H9 (cell line): ENCODE measurements around the gene CCDC74A. TPM values are rescaled to one million over a fixed set of nuclear protein-coding genes. Genes with fewer than 3 reads are reported as not detected.

Experiments
- DNase-seq: peaks from one replicate; pipeline ENCODE4 v3.0.0-alpha.2; 2017
- H2AFZ ChIP-seq: one replicate; pipeline ENCODE4 v1.6.1; 2013; ENCODE audit warnings: mild to moderate bottlenecking, low read length, control low read depth, moderate library complexity
- H2AK5ac ChIP-seq: 2 replicates; pipeline ENCODE4 v1.6.1; 2013; ENCODE audit warnings: low read length, control low read depth, mixed read lengths; ENCODE audit not compliant: insufficient read length
- H2BK120ac ChIP-seq: one replicate; pipeline ENCODE4 v1.6.1; 2013; ENCODE audit warnings: low read depth, mild to moderate bottlenecking, low read length, control low read depth, inconsistent platforms; ENCODE audit not compliant: poor library complexity, severe bottlenecking
- H2BK12ac ChIP-seq: 2 replicates; pipeline ENCODE4 v1.6.1; 2013; ENCODE audit warnings: low read length, control low read depth, mixed read lengths, low read depth; ENCODE audit not compliant: insufficient read length
- H2BK15ac ChIP-seq: 2 replicates; pipeline ENCODE4 v1.6.1; 2013; ENCODE audit warnings: low read depth, low read length, control low read depth
- H2BK20ac ChIP-seq: one replicate; pipeline ENCODE4 v1.6.1; 2013; ENCODE audit warnings: low read depth, mild to moderate bottlenecking, low read length, control low read depth, inconsistent platforms; ENCODE audit not compliant: poor library complexity, severe bottlenecking
- H2BK5ac ChIP-seq: 2 replicates; pipeline ENCODE4 v1.6.1; 2013; ENCODE audit warnings: low read length, control low read depth, mixed read lengths; ENCODE audit not compliant: insufficient read length
- H3K14ac ChIP-seq: 2 replicates; pipeline ENCODE4 v1.6.1; 2013; ENCODE audit warnings: low read length, control low read depth; ENCODE audit not compliant: insufficient read depth
- H3K18ac ChIP-seq: 2 replicates; pipeline ENCODE4 v1.6.1; 2013; ENCODE audit warnings: low read depth, mild to moderate bottlenecking, mixed read lengths, low read length, control low read depth; ENCODE audit not compliant: insufficient read length
- H3K23ac ChIP-seq: 2 replicates; pipeline ENCODE4 v1.6.1; 2013; ENCODE audit warnings: low read length, control low read depth, mixed read lengths, low read depth; ENCODE audit not compliant: insufficient read length
- H3K23me2 ChIP-seq: 2 replicates; pipeline ENCODE4 v1.6.1; 2013; ENCODE audit warnings: low read depth, mild to moderate bottlenecking, mixed read lengths, low read length, control low read depth; ENCODE audit not compliant: insufficient read length, poor library complexity, severe bottlenecking
- H3K27ac ChIP-seq: 2 replicates; pipeline ENCODE4 v1.5.1; 2013; ENCODE audit warnings: low read length, control low read depth, mixed read lengths, low read depth; ENCODE audit not compliant: insufficient read length
- H3K27me3 ChIP-seq: 2 replicates; pipeline ENCODE4 v1.6.1; 2013; ENCODE audit warnings: low read length, control low read depth, inconsistent platforms; ENCODE audit not compliant: insufficient read depth
- H3K4ac ChIP-seq: 2 replicates; pipeline ENCODE4 v1.6.1; 2013; ENCODE audit warnings: low read depth, mild to moderate bottlenecking, control low read depth, inconsistent platforms, low read length, moderate library complexity
- H3K4me1 ChIP-seq: 2 replicates; pipeline ENCODE4 v1.6.1; 2013; ENCODE audit warnings: low read length, control low read depth, inconsistent platforms; ENCODE audit not compliant: insufficient read depth
- H3K4me2 ChIP-seq: 2 replicates; pipeline ENCODE4 v1.6.1; 2013; ENCODE audit warnings: low read length, control low read depth, mixed read lengths; ENCODE audit not compliant: insufficient read length, insufficient read depth
- H3K56ac ChIP-seq: 2 replicates; pipeline ENCODE4 v1.6.1; 2013; ENCODE audit warnings: low read depth, mild to moderate bottlenecking, mixed read lengths, low read length, control low read depth; ENCODE audit not compliant: insufficient read length
- H3K79me1 ChIP-seq: 2 replicates; pipeline ENCODE4 v1.6.1; 2013; ENCODE audit warnings: low read depth, mild to moderate bottlenecking, moderate library complexity, low read length, control low read depth, inconsistent platforms; ENCODE audit not compliant: insufficient read depth, poor library complexity, severe bottlenecking
- H3K79me2 ChIP-seq: 2 replicates; pipeline ENCODE4 v1.6.1; 2013; ENCODE audit warnings: low read length, control low read depth, inconsistent platforms; ENCODE audit not compliant: insufficient read depth
- H3K9ac ChIP-seq: 2 replicates; pipeline ENCODE4 v1.6.1; 2013; ENCODE audit warnings: low read length, control low read depth, mixed read lengths; ENCODE audit not compliant: insufficient read length; ENCODE audit errors: extremely low read depth
- H3K9me3 ChIP-seq: one replicate; pipeline ENCODE4 v1.6.1; 2013; ENCODE audit warnings: low read depth, low read length, inconsistent platforms; ENCODE audit not compliant: control insufficient read depth
- H3T11ph ChIP-seq: one replicate; pipeline ENCODE4 v1.6.1; 2013; ENCODE audit warnings: mild to moderate bottlenecking, low read length, control low read depth, inconsistent platforms
- H4K20me1 ChIP-seq: one replicate; pipeline ENCODE4 v1.6.1; 2013; ENCODE audit not compliant: control insufficient read depth, insufficient read length, insufficient read depth
- H4K5ac ChIP-seq: 2 replicates; pipeline ENCODE4 v1.6.1; 2013; ENCODE audit warnings: low read depth, mild to moderate bottlenecking, mixed read lengths, low read length, control low read depth; ENCODE audit not compliant: insufficient read length
- H4K8ac ChIP-seq: replicated peaks from 2 replicates; pipeline ENCODE4 v1.6.1; 2013; ENCODE audit warnings: low read length, control low read depth, mixed read lengths, low read depth; ENCODE audit not compliant: insufficient read length
- H4K91ac ChIP-seq: 2 replicates; pipeline ENCODE4 v1.6.1; 2013; ENCODE audit warnings: low read depth, mild to moderate bottlenecking, moderate library complexity, mixed read lengths, low read length, control low read depth; ENCODE audit not compliant: insufficient read length
- H3K27ac Mint-ChIP-seq, 3 experiments: 2 replicates in 2 of 3; 3 replicates in 1 of 3; pipeline ENCODE4 v1.8.0; 2020 to 2021; ENCODE audit warnings: mixed read lengths in 3 of 3, mild to moderate bottlenecking in 1 of 3, moderate library complexity in 1 of 3
- H3K27me3 Mint-ChIP-seq: 2 replicates; pipeline ENCODE4 v1.8.0; 2021; ENCODE audit warnings: low read depth, mild to moderate bottlenecking, moderate library complexity, mixed read lengths
- H3K36me3 Mint-ChIP-seq, 3 experiments: 2 replicates in 2 of 3; 3 replicates in 1 of 3; pipeline ENCODE4 v1.8.0; 2020 to 2021; ENCODE audit warnings: low read depth in 3 of 3, mixed read lengths in 3 of 3; ENCODE audit not compliant: insufficient read depth in 1 of 3
- H3K4me1 Mint-ChIP-seq, 2 experiments: 2 replicates each; pipeline ENCODE4 v1.8.0; 2020; ENCODE audit warnings: mixed read lengths in 2 of 2
- H3K4me3 Mint-ChIP-seq, 2 experiments: 2 replicates in 1 of 2; 3 replicates in 1 of 2; pipeline ENCODE4 v1.8.0; 2020 to 2021; ENCODE audit warnings: mild to moderate bottlenecking in 2 of 2, mixed read lengths in 2 of 2, moderate library complexity in 1 of 2
- H3K9me3 Mint-ChIP-seq, 2 experiments: 2 replicates in 1 of 2; 3 replicates in 1 of 2; pipeline ENCODE4 v1.8.0; 2020; ENCODE audit warnings: mild to moderate bottlenecking in 2 of 2, mixed read lengths in 2 of 2, moderate library complexity in 1 of 2
- WGBS: extraction: QIAGEN DNeasy Blood & Tissue Kit; methylation state at CpG from one replicate; pipeline ENCODE4 v1.1.7; 2013; ENCODE audit warnings: missing lambda C conversion rate, low lambda C conversion rate, mixed read lengths; ENCODE audit not compliant: insufficient read length; ENCODE audit errors: extremely low coverage; 5-methylcytosine and 5-hydroxymethylcytosine counted together
- total RNA-seq: library from RNA; stranded (reverse); gene quantifications from 2 replicates; pipeline ENCODE4 v1.2.1, GENCODE V29; 2021
- TF ChIP-seq, protein P1 (sequence below): fragments of 200-600 bp; sonication (generic); conservative IDR thresholded peaks from 3 replicates; pipeline ENCODE4 v1.8.0; 2021; ENCODE audit warnings: antibody characterized with exemption, mild to moderate bottlenecking

Gene CCDC74A
- total RNA-seq, 1 experiment from 2014 or later: 10.8 TPM

DNA sequence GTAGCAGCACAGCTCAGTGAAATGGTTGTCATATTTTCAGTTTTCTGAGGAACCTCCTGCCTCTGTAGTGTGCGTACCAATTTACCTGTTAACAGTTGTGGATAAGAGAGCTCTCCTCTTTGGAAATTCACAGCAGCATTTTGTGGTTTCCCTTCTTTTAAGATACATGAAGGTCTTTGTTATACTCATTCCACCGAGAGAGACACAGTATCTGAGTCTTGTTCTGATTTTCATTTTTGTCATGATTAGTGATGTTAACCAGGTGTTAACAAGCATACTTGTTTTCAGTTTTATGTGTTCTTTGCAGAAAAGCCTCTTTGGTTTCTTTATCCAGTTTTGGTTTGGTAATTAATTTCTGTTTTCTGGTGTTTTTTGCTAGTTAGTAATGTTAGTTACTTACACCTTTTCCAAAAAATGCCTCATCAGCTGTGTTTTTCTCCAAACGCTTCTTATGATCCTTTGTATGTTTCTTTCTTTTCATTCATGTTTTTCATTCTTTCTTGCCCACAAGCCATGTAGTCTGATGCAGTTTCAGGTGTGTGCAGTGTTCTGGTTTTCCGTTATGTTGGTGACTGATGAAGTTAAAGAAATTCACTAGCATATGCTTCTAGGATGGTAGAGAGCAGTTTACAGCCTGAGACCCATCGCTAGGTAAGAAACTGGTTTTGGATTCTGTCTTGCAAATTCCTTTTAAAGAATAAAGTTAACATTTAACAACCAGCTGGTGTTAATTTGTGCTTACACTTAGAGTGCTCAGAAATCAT, 30.1 kb downstream of the CCDC74A start:
- no peaks in the 10 kb centered on the region for H3K9me3 ChIP-seq
- no peak overlapping the region for H3K56ac ChIP-seq
- H3K27me3 ChIP-seq: no peaks in the 10 kb centered on the region
- Mint-ChIP-seq H3K36me3 (no peaks in the 10 kb centered on the region), H3K27ac (no peak overlapping the region), H3K27me3 (peaks cover 14% of the 10 kb centered on the region), H3K9me3 (0 out of 5 replicates have a peak, but pooled peaks cover 0 to 4% of the 10 kb centered on the region in 2 experiments), H3K4me3 (no peak overlapping the region), H3K4me1 (no peaks in the 10 kb centered on the region)
- no peak overlapping the region for H2BK12ac ChIP-seq
- no peak overlapping the region for H4K91ac ChIP-seq
- H3K4me1 ChIP-seq: no peaks in the 10 kb centered on the region
- no peak overlapping the region for H3K14ac ChIP-seq
- H3K4me2 ChIP-seq: no peak overlapping the region
- WGBS: no CpG with 5 or more reads among the region's 5 CpGs
- H3K23ac ChIP-seq: no peak overlapping the region
- H3K23me2 ChIP-seq: no peaks in the 10 kb centered on the region
- no peak overlapping the region for H2AK5ac ChIP-seq
- no peak overlapping the region for H2BK5ac ChIP-seq
- no peak overlapping the region for H2BK20ac ChIP-seq
- H3K27ac ChIP-seq: no peak overlapping the region
- no peak overlapping the region for H4K5ac ChIP-seq
- no peak overlapping the region for H2AFZ ChIP-seq
- no peak overlapping the region for H4K8ac ChIP-seq
- H3K18ac ChIP-seq: no peak overlapping the region
- H2BK120ac ChIP-seq: no peak overlapping the region
- no peaks in the 10 kb centered on the region for H3K79me2 ChIP-seq
- DNase-seq: no peak
- H3K4ac ChIP-seq: no peak overlapping the region
- no peaks in the 10 kb centered on the region for H3K79me1 ChIP-seq
- H3T11ph ChIP-seq: no peak overlapping the region
- H4K20me1 ChIP-seq: no peaks in the 10 kb centered on the region
- TF ChIP-seq, protein P1, sequence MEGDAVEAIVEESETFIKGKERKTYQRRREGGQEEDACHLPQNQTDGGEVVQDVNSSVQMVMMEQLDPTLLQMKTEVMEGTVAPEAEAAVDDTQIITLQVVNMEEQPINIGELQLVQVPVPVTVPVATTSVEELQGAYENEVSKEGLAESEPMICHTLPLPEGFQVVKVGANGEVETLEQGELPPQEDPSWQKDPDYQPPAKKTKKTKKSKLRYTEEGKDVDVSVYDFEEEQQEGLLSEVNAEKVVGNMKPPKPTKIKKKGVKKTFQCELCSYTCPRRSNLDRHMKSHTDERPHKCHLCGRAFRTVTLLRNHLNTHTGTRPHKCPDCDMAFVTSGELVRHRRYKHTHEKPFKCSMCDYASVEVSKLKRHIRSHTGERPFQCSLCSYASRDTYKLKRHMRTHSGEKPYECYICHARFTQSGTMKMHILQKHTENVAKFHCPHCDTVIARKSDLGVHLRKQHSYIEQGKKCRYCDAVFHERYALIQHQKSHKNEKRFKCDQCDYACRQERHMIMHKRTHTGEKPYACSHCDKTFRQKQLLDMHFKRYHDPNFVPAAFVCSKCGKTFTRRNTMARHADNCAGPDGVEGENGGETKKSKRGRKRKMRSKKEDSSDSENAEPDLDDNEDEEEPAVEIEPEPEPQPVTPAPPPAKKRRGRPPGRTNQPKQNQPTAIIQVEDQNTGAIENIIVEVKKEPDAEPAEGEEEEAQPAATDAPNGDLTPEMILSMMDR: no peak
- H3K9ac ChIP-seq: no peak overlapping the region
- H2BK15ac ChIP-seq: no peak overlapping the region
